Measurements from ENCODE around the gene TBX19.

TBX19 gene

GRCh38 chr1:168360151-168361021, 79.7 kb downstream of the TBX19 start:
- peak; percentile 15 for DNase-seq (ENCODE audit: low spot score)

GRCh38 chr1:168361252-168361651, 80.6 kb downstream of the TBX19 start:
- DNase-seq (ENCODE audit: low spot score) = no peak

- no peak for DNase-seq (ENCODE audit: low spot score)
These were observed 82.3 kb downstream of the TBX19 start for GRCh38 chr1:168362991-168363390.
